NCI-H2171 treated with DMSO at 0.1 percent for 48 hours (cell line): Measurements from ENCODE around the gene SPTBN1.
"Not testable (repeated sequence)": the region's sequence is repeated elsewhere in the genome, so short reads cannot be mapped to it uniquely, and the experiment has no call there.

Source experiments
- DNase-seq: peaks from one replicate; lab custom pipeline; 2025; lab: John Stamatoyannopoulos, UW

Gene SPTBN1

GRCh38 chr2:54672590-54673456 lies 216.7 kb downstream of the SPTBN1 start:
- DNase-seq = no peak

GRCh38 chr2:54673501-54673998 lies 217.4 kb downstream of the SPTBN1 start:
- DNase-seq = no peak

GRCh38 chr2:54675281-54675680 lies 219.2 kb downstream of the SPTBN1 start:
- DNase-seq = no peak

- no peak for DNase-seq
Observed at GRCh38 chr2:54675738-54676137, 219.6 kb downstream of the SPTBN1 start.

GRCh38 chr2:54676656-54677055 lies 220.5 kb downstream of the SPTBN1 start:
- DNase-seq = no peak

GRCh38 chr2:54677476-54678265 lies 221.5 kb downstream of the SPTBN1 start:
- no peak for DNase-seq

- no peak for DNase-seq
Observed at GRCh38 chr2:54678719-54679118, 222.6 kb downstream of the SPTBN1 start.

- no peak for DNase-seq
Observed at GRCh38 chr2:54680397-54681041, 224.4 kb downstream of the SPTBN1 start.

GRCh38 chr2:54681416-54681815 lies 225.3 kb downstream of the SPTBN1 start:
- no peak for DNase-seq

GRCh38 chr2:54683596-54683995 lies 227.5 kb downstream of the SPTBN1 start:
- DNase-seq = no peak

- DNase-seq = no peak
Observed at GRCh38 chr2:54685263-54685775, 229.2 kb downstream of the SPTBN1 start.

GRCh38 chr2:54687595-54688152 lies 231.5 kb downstream of the SPTBN1 start:
- DNase-seq = no peak

GRCh38 chr2:54691445-54692135 lies 235.5 kb downstream of the SPTBN1 start:
- peak; percentile 75 for DNase-seq

GRCh38 chr2:54692556-54692955 lies 236.4 kb downstream of the SPTBN1 start:
- DNase-seq = no peak

- DNase-seq = no peak
Observed at GRCh38 chr2:54695378-54695777, 239.3 kb downstream of the SPTBN1 start.

GRCh38 chr2:54697934-54698333 lies 241.8 kb downstream of the SPTBN1 start:
- no peak for DNase-seq

- not testable (repeated sequence) for DNase-seq
Observed at GRCh38 chr2:54698926-54699325, 242.8 kb downstream of the SPTBN1 start.

GRCh38 chr2:54699665-54700064 lies 243.5 kb downstream of the SPTBN1 start:
- no peak for DNase-seq

- DNase-seq = no peak
Observed at GRCh38 chr2:54701029-54701428, 244.9 kb downstream of the SPTBN1 start.

- peak; percentile 31 for DNase-seq
Observed at GRCh38 chr2:54704238-54704637, 248.1 kb downstream of the SPTBN1 start.
